Rectal smooth muscle tissue (tissue), 1 donor: ENCODE data around the gene LRRC75A.

ENCODE experiments used
- H3K27ac ChIP-seq: one replicate; pipeline ENCODE4 v1.7.0; 2013; ENCODE audit warnings: low read depth, low read length, inconsistent platforms
- H3K27me3 ChIP-seq: one replicate; pipeline ENCODE4 v1.7.0; 2013; ENCODE audit warnings: low read length; ENCODE audit not compliant: control insufficient read depth, insufficient read depth
- H3K36me3 ChIP-seq: one replicate; pipeline ENCODE4 v1.7.0; 2013; ENCODE audit warnings: low read length; ENCODE audit not compliant: control insufficient read depth, insufficient read depth
- H3K4me1 ChIP-seq: one replicate; pipeline ENCODE4 v1.7.0; 2013; ENCODE audit warnings: low read length; ENCODE audit not compliant: control insufficient read depth, insufficient read depth
- H3K4me3 ChIP-seq: one replicate; pipeline ENCODE4 v1.7.0; 2013; ENCODE audit warnings: low read length
- H3K9ac ChIP-seq: one replicate; pipeline ENCODE4 v1.7.0; 2013; ENCODE audit warnings: low read length

Gene LRRC75A

DNA sequence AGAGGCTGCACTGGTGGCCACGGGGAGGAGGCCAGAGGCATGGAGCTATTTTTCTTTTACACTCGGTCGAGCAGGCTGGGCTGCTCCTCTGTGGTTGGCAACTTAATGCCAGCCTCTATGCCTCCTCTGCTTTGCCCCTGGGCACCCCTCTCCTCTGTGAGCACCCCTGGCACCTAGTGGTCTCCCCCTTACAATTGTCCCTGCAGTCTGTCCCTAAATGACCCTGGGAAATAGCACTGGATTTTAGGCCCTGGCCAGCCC is 27.0 kb downstream of the LRRC75A start:
- no peaks in the 10 kb centered on the region for H3K4me1 ChIP-seq
- no peaks in the 10 kb centered on the region for H3K27me3 ChIP-seq
- H3K27ac ChIP-seq = no peak overlapping the region
- no peak overlapping the region for H3K9ac ChIP-seq
- no peak overlapping the region for H3K4me3 ChIP-seq
- H3K36me3 ChIP-seq = no peaks in the 10 kb centered on the region

GRCh38 chr17:16464303-16465051 is 27.5 kb downstream of the LRRC75A start:
- Histone ChIP-seq H3K4me3 (no peak overlapping the region), H3K27ac (no peak overlapping the region), H3K36me3 (peaks cover 2% of the 10 kb centered on the region), H3K9ac (no peak overlapping the region), H3K27me3 (no peaks in the 10 kb centered on the region), H3K4me1 (no peaks in the 10 kb centered on the region)

DNA sequence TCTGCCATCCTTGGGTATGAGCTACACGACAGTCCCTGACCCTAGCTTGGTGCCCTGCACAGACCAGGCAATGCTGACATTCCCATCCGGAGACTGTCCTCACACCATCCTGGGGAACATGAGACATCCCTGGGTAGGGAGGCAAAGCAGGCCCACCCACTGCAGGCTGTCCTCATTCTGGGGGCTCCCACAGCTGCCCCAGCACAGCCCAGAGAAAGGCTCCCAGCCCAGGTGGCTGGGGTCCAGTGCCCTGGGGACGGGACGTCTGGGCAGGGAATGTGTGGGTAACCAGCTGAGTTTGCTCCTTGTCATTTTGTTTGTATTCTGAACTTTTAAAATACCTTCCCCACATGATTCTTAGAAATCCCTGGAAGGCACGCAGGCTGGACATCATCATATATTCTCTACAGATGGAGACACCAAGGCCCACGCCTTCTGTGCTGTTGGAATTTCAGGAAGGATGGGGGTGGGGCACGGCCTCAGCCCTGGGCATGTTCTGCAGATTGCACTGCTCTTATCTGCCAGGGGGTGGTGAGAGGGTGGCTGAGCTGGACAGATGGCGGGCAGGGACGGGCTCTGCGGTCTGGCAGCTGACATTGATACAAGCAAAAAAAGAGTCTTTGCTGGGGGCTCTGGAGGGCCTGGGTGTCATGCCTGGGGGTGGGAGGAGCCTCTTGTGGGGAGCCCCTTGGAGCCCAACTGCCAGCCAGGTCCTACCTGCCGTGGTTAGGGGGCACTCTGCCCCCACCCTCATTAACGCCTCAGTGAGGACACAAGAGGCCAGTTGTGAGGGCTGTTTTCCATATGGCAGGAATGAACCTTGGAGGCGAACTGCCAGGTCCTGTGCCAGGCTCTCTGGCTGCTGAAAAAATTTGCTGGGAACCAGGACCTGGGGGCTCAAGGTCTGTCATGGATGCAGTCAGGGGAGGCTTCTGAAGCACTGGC is 28.4 kb downstream of the LRRC75A start:
- H3K27me3 ChIP-seq = no peaks in the 10 kb centered on the region
- no peak overlapping the region for H3K9ac ChIP-seq
- no peaks in the 10 kb centered on the region for H3K4me1 ChIP-seq
- no peak overlapping the region for H3K4me3 ChIP-seq
- H3K27ac ChIP-seq = no peak overlapping the region
- peaks cover 2% of the 10 kb centered on the region for H3K36me3 ChIP-seq

DNA sequence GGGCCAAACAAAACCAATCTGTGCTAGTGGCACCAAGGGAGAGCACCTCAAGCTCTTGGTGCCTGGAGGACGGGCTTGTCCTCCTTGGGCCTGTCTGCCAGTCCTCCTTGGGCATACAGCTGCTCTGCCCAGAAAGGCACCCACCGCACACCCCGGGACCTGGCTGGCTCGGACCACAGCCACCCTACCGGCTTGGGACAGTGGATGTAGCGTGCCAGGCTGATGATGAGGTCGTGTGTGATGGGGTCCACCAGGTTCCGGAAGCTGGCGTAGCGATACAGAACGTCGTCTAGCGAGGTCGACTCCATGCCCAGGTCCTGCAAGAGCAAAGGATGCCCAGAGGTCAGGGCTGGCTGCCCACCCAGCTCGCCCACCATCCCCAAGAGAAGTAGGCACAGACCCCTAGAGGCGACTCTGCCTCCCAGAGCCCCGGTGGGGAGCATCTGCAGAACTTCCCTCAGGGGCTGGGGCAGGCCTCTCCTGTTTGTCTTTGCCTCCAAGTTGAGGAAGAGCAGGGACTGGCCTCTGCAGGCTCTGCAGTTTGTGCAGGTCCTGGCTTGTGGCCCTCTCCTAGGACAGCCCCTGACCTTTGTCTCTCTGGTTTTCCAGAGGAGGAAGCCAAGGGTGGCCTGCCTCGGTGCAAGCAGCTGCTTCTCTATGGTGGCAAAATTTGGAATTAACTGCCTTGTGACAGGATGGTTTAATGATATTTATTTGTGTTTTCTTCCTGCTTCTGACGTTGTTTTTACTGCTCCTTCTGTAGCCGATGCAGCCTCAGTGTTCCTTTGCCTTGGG is 29.7 kb downstream of the LRRC75A start:
- Histone ChIP-seq H3K27me3 (no peaks in the 10 kb centered on the region), H3K27ac (no peak overlapping the region), H3K36me3 (peaks cover 2% of the 10 kb centered on the region), H3K9ac (no peak overlapping the region), H3K4me3 (no peak overlapping the region), H3K4me1 (no peaks in the 10 kb centered on the region)

DNA sequence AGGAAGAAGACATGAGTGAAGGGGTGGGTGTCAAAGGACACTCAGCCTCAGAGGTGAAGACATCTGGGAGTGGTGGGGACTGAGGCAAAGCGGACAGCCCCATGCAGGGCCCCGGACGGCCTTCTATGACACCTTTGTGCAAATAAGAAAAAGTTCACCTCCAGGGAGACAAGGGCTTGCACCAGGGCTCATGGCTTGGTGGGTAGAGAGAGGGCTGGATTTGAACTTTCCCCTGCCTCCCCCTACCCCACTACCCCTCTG is 30.5 kb downstream of the LRRC75A start:
- Histone ChIP-seq H3K36me3 (peaks cover 5% of the 10 kb centered on the region), H3K4me3 (no peak overlapping the region), H3K27me3 (no peaks in the 10 kb centered on the region), H3K27ac (no peak overlapping the region), H3K9ac (no peak overlapping the region), H3K4me1 (no peaks in the 10 kb centered on the region)

- no peaks in the 10 kb centered on the region for H3K27me3 ChIP-seq
- H3K4me3 ChIP-seq = no peak overlapping the region
- H3K27ac ChIP-seq = no peak overlapping the region
- no peaks in the 10 kb centered on the region for H3K4me1 ChIP-seq
- no peak overlapping the region for H3K9ac ChIP-seq
- H3K36me3 ChIP-seq = peaks cover 5% of the 10 kb centered on the region
Measured at GRCh38 chr17:16460796-16461605, 31.0 kb downstream of the LRRC75A start.

DNA sequence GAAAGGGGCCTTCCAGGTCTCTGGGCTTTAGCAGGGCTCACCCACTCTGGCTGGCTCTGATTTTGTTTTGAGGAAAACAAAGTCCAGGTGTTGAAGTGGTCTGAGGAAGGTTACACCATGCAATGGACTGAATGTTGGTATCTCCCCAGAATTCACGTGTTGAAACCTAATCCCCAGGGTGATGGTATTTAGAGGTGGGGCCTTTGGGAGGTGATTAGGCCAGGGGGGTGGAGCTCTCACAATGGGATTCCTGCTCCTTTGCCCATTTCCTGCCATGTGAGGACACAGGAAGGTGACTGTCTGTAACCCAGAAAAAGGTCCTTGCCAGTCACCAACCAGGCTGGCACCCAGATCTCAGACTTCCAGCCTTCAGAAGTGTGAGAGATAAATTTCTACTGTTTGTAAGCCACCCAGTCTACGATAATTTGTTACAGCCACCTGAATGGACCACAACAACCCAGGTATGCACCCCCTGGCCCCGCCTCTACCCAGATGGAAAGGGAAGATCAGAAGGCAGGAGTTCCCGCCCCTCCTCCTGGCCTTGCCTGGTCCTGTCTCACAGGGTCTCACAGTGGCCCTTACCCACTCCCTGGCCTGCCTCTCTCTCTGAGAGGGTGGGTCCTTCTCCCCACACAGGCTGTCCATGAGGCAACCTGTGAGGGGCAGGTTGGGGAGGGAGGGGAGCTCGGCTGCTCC is 32.0 kb downstream of the LRRC75A start:
- Histone ChIP-seq H3K27me3 (no peaks in the 10 kb centered on the region), H3K4me3 (no peak overlapping the region), H3K36me3 (peaks cover 5% of the 10 kb centered on the region), H3K27ac (no peak overlapping the region), H3K9ac (no peak overlapping the region), H3K4me1 (no peaks in the 10 kb centered on the region)

GRCh38 chr17:16459271-16459670 is 32.7 kb downstream of the LRRC75A start:
- H3K4me3 ChIP-seq = no peak overlapping the region
- H3K9ac ChIP-seq = no peak overlapping the region
- H3K27me3 ChIP-seq = no peaks in the 10 kb centered on the region
- peaks cover 5% of the 10 kb centered on the region for H3K36me3 ChIP-seq
- no peak overlapping the region for H3K27ac ChIP-seq
- H3K4me1 ChIP-seq = no peaks in the 10 kb centered on the region

DNA sequence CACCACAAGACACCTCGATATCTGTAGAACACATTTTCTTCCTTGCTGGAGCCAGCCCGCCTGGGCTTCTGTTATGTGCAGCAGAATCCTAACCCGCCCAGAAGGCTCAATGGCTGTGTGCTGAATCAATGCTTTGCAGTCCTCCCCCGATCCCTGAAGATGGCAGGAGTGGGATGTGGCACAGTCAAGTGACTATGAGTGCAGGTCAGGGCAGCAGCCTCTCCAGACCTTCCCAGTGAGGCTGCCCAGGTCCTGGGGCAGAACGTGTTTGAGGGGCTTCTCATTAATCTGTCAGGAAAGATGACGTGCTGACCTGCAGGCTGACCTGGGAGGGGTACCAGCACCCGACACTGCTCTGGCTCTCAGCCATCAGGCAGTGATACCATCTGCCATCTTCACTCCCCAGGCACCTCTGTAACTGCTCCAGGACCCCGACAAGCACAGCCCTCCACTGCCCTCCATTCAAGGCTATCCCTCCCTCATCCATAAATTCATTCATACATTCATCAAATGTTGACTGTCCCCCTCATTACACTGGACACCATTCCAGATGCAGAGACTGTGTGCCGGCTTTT is 35.2 kb downstream of the LRRC75A start:
- Histone ChIP-seq H3K9ac (no peak overlapping the region), H3K4me1 (no peaks in the 10 kb centered on the region), H3K27me3 (no peaks in the 10 kb centered on the region), H3K36me3 (peaks cover 5% of the 10 kb centered on the region), H3K27ac (no peak overlapping the region), H3K4me3 (no peak overlapping the region)

DNA sequence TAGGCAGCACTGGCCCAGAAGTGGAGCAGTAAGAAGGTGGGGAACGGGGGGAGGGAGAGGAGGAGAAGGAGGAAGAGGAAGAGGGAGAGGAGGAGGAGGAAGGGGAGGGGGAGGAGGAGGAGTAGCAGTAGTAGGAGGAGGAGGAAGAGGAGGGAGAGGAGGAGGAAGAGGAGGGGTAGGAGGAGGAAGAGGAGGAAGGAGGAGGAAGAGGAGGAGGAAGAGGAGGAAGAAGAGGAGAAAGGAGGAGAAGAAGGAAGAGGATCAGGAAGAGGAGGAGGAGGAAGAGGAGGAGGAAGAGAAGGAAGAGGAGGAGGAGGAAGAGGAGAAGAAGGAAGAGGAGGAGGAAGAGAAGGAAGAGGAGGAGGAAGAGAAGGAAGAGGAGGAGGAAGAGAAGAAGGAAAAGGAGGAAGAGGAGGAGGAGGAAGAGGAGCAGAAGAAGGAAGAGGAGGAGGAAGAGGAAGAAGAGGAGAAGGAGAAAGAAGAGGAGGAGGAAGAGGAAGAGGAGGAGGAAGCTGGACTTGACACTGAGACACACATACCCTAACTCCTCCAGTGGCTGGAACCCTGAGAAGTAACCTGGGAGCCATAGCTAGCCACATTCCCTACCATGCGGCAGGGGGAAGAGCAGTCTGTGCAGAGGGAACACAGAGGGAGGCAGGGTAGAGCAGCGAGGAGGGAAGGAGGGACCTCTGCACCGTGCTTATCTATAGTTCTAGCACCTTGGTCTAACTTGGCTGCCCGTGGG is 35.8 kb downstream of the LRRC75A start:
- no peak overlapping the region for H3K4me3 ChIP-seq
- H3K36me3 ChIP-seq = peaks cover 5% of the 10 kb centered on the region
- H3K27me3 ChIP-seq = no peaks in the 10 kb centered on the region
- H3K9ac ChIP-seq = no peak overlapping the region
- H3K27ac ChIP-seq = no peak overlapping the region
- no peaks in the 10 kb centered on the region for H3K4me1 ChIP-seq

DNA sequence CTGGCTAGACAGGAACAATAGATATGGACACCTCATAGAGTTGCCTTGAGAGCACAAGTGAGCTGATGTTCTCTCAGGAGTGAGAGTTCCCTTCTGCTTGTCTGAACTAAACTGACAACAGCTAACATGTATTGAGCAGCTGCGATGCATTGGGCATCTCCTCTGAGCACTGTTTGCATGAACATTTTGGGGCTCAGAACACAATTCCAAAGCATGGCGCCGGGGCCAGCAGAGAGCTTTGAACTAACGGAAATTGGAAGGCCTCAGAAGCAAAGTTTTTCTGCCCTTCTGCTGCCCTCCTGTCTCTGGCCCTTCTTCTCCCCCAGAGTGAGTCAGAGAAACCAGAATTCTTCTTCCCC is 38.5 kb downstream of the LRRC75A start:
- H3K4me1 ChIP-seq = no peaks in the 10 kb centered on the region
- H3K9ac ChIP-seq = no peak overlapping the region
- no peaks in the 10 kb centered on the region for H3K27me3 ChIP-seq
- H3K27ac ChIP-seq = no peak overlapping the region
- no peak overlapping the region for H3K4me3 ChIP-seq
- H3K36me3 ChIP-seq = peaks cover 6% of the 10 kb centered on the region
